ENCODE results near the gene SUSD6.

- TF ChIP-seq CTCF (IDR thresholded peaks at IDR 0.05) = no peak
- no peak for TF ChIP-seq POLR2A (IDR thresholded peaks at IDR 0.05)
These were observed 138.6 kb downstream of the SUSD6 start for GRCh38 chr14:69749956-69750355.
